ENCODE results near the gene HAAO. TPM values are rescaled to one million over a fixed set of nuclear protein-coding genes. Genes with fewer than 3 reads are reported as not detected.

HAAO gene
- total and polyA plus RNA-seq, 7 donors, result 0.78 to 4.9 (median 0.93) TPM

- Histone ChIP-seq H3K36me3 (ENCODE audit: insufficient read depth in 1 of 2, low read depth in 1 of 2) (peaks cover 0 to 5% of the 10 kb centered on the region in 2 donors), H3K4me1 (peaks cover 25% of the 10 kb centered on the region), H3K27ac (no peak overlapping the region), H3K4me3 (no peak overlapping the region), H3K9me3 (no peaks in the 10 kb centered on the region), H3K27me3 (ENCODE audit: insufficient read depth in 3 of 3, low read length in 2 of 3) (no peaks in the 10 kb centered on the region)
- WGBS, 3 donors, result 61 to 82% (median 73%) methylated on average over 2 of the region's 2 CpGs
- TF ChIP-seq CTCF (IDR thresholded peaks at IDR 0.05), result no peak
- DNase-seq (no peak), ATAC-seq (no peak)
- intact Hi-C loops (cut with DNase I), result no loop called here
These were observed 40.1 kb downstream of the HAAO start for GRCh38 chr2:42752314-42752713.

GRCh38 chr2:42748840-42749239, 43.5 kb downstream of the HAAO start:
- no peak for DNase-seq
- no peak for ATAC-seq
- intact Hi-C loops (cut with DNase I), result no loop called here
- Histone ChIP-seq H3K4me3 (no peak overlapping the region), H3K9me3 (no peaks in the 10 kb centered on the region), H3K27me3 (ENCODE audit: insufficient read depth in 3 of 3, low read length in 2 of 3) (no peaks in the 10 kb centered on the region), H3K36me3 (ENCODE audit: insufficient read depth in 1 of 2, low read depth in 1 of 2) (peaks cover 0 to 13% of the 10 kb centered on the region in 2 donors), H3K27ac (no peak overlapping the region), H3K4me1 (peaks cover 10% of the 10 kb centered on the region)
- 93 to 96% (median 96%) methylated on average over 4 of the region's 4 CpGs for WGBS, 3 donors
- TF ChIP-seq CTCF (IDR thresholded peaks at IDR 0.05), result no peak

- DNase-seq, result no peak
These were observed 45.0 kb downstream of the HAAO start for GRCh38 chr2:42747422-42747821.

GRCh38 chr2:42744545-42745082, 47.8 kb downstream of the HAAO start:
- 75 to 89% (median 85%) methylated on average over 3 of the region's 3 CpGs for WGBS, 3 donors
- Histone ChIP-seq H3K4me3 (no peak overlapping the region), H3K9me3 (no peaks in the 10 kb centered on the region), H3K27ac (no peak overlapping the region), H3K36me3 (ENCODE audit: insufficient read depth in 1 of 2, low read depth in 1 of 2) (peaks cover 0 to 13% of the 10 kb centered on the region in 2 donors), H3K4me1 (no peaks in the 10 kb centered on the region), H3K27me3 (ENCODE audit: insufficient read depth in 3 of 3, low read length in 2 of 3) (no peaks in the 10 kb centered on the region)
- intact Hi-C loops (cut with DNase I), result no loop called here
- ATAC-seq (no peak), DNase-seq (no peak)
- TF ChIP-seq CTCF (IDR thresholded peaks at IDR 0.05), result no peak

More at GRCh38 chr2:42747422-42747821, 45.0 kb downstream of the HAAO start:
- Histone ChIP-seq H3K36me3 (ENCODE audit: insufficient read depth in 1 of 2, low read depth in 1 of 2) (peaks cover 0 to 13% of the 10 kb centered on the region in 2 donors), H3K4me1 (no peaks in the 10 kb centered on the region), H3K9me3 (no peaks in the 10 kb centered on the region), H3K4me3 (no peak overlapping the region), H3K27ac (no peak overlapping the region), H3K27me3 (ENCODE audit: insufficient read depth in 3 of 3, low read length in 2 of 3) (no peaks in the 10 kb centered on the region)
- WGBS, 3 donors, result 94 to 98% (median 97%) methylated on average over 3 of the region's 3 CpGs
- TF ChIP-seq CTCF (IDR thresholded peaks at IDR 0.05), result no peak
- no peak for ATAC-seq
- intact Hi-C loops (cut with DNase I), result no loop called here

GRCh38 chr2:42743659-42743990, 48.8 kb downstream of the HAAO start:
- WGBS, 3 donors, result 25 to 72% (median 47%) methylated on average over 1 of the region's 1 CpG
- Histone ChIP-seq H3K36me3 (ENCODE audit: insufficient read depth in 1 of 2, low read depth in 1 of 2) (peaks cover 0 to 13% of the 10 kb centered on the region in 2 donors), H3K4me1 (no peaks in the 10 kb centered on the region), H3K27me3 (ENCODE audit: insufficient read depth in 3 of 3, low read length in 2 of 3) (no peaks in the 10 kb centered on the region), H3K9me3 (no peaks in the 10 kb centered on the region), H3K4me3 (no peak overlapping the region), H3K27ac (no peak overlapping the region)
- intact Hi-C loops (cut with DNase I), result no loop called here
- TF ChIP-seq CTCF (IDR thresholded peaks at IDR 0.05), result no peak
- DNase-seq (no peak), ATAC-seq (no peak)
